Effector memory CD4-positive, alpha-beta T cell (primary cell): ENCODE data around the gene CHI3L1.

Experiments
- DNase-seq, 3 donors: peaks; one replicate each; pipeline ENCODE4 v3.0.0-alpha.2; 2020
- H3K27ac ChIP-seq: 2 replicates; pipeline ENCODE4 v1.7.0; 2013; ENCODE audit warnings: mild to moderate bottlenecking, low read length, moderate library complexity; ENCODE audit not compliant: insufficient read depth, poor library complexity, severe bottlenecking
- H3K27me3 ChIP-seq: replicated peaks from 2 replicates; pipeline ENCODE4 v1.7.0; 2013; ENCODE audit warnings: mild to moderate bottlenecking, low read length; ENCODE audit not compliant: insufficient read depth, control insufficient read depth, poor library complexity, severe bottlenecking
- H3K36me3 ChIP-seq: 2 replicates; pipeline ENCODE4 v1.7.0; 2013; ENCODE audit warnings: mild to moderate bottlenecking, low read length, moderate library complexity; ENCODE audit not compliant: control insufficient read depth, insufficient read depth
- H3K4me1 ChIP-seq: 2 replicates; pipeline ENCODE4 v1.7.0; 2013; ENCODE audit warnings: low read length, mild to moderate bottlenecking; ENCODE audit not compliant: control insufficient read depth, insufficient read depth, poor library complexity, severe bottlenecking
- H3K4me3 ChIP-seq: 2 replicates; pipeline ENCODE4 v1.7.0; 2013; ENCODE audit warnings: low read length, low read depth, mild to moderate bottlenecking; ENCODE audit not compliant: insufficient read depth, poor library complexity, severe bottlenecking
- H3K9me3 ChIP-seq: 2 replicates; pipeline ENCODE4 v1.7.0; 2013; ENCODE audit warnings: mild to moderate bottlenecking, low read length, moderate library complexity; ENCODE audit not compliant: control insufficient read depth

Gene CHI3L1

DNA sequence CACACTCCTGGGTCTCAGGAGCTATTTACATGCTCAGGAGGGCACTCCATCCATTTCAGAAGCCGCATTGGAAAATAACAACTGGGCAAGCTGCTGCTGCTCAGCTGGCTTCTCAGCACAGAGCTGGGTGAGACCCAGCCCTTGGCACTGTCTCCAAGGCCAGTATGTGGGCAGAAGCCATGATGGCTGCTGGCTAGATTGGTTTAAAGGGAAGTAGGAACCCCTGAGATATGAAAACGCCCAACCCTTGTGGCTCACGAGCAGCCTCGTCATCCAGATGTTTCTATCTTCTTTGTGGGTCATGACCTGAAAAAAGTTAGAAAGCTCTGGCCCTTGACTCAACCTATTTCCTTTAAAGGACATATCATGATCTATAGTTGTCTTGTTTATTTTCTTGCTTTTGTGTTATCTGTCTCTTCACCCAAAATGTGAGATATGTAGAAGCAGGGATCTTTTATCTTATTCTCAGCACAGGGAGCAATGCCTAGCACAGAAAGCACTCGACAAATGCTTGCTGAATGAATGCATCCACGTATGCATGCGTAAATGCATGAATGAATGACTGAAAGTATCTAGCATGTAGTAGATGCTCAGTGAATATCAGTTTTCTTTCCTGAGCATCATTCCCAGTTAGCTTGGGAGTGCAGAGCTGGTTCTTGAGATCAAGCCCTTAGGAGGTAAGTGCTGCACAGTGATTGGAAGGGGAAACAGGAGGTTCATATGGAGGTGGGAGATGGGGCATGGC lies 22.4 kb downstream of the CHI3L1 start:
- Histone ChIP-seq H3K9me3 (no peaks in the 10 kb centered on the region), H3K27me3 (no peaks in the 10 kb centered on the region), H3K4me1 (no peaks in the 10 kb centered on the region), H3K27ac (no peak overlapping the region), H3K4me3 (no peak overlapping the region), H3K36me3 (no peaks in the 10 kb centered on the region)
- DNase-seq = no peak

DNA sequence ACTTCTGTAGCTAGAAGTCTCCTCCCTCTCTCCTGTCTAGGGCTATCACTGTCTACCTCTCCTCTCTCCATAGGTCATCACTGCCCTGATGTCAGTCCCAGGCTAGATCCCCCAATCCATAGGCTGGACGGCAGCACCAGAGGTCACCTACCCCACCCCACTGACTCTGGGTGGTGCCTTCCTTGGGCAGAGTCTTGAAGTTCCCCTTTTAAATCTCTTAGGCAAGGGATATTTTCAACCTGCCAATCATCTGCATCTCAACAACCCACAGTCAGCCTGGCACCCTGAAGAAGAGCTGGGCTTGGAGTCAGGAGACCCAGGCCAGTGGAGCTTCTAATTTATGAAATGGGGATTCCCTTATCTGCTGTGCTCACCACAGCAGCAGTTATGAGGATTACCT lies 24.1 kb downstream of the CHI3L1 start:
- Histone ChIP-seq H3K9me3 (no peaks in the 10 kb centered on the region), H3K36me3 (no peaks in the 10 kb centered on the region), H3K4me3 (no peak overlapping the region), H3K4me1 (no peaks in the 10 kb centered on the region), H3K27ac (no peak overlapping the region), H3K27me3 (no peaks in the 10 kb centered on the region)
- no peak for DNase-seq

DNA sequence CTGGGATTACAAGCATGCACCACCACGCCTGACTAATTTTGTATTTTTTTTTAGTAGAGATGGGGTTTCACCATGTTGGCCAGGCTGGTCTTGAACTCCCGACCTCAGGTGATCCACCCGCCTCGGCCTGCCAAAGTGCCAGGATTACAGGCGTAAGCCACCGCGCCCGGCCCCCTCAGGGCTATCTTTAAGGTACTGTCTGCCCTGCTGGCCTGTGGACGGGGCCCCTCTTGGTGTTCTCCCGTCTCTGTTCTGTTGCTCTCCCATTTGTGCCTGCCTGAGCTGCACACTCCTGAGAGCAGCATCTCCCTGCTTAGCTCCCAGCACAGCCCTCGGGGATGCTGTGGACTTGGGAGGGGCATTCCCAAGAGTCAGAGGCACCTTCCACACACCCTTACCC lies 24.8 kb downstream of the CHI3L1 start:
- no peak overlapping the region for H3K4me3 ChIP-seq
- no peak for DNase-seq
- H3K4me1 ChIP-seq = no peaks in the 10 kb centered on the region
- H3K36me3 ChIP-seq = no peaks in the 10 kb centered on the region
- no peak overlapping the region for H3K27ac ChIP-seq
- H3K27me3 ChIP-seq = no peaks in the 10 kb centered on the region
- H3K9me3 ChIP-seq = no peaks in the 10 kb centered on the region

DNA sequence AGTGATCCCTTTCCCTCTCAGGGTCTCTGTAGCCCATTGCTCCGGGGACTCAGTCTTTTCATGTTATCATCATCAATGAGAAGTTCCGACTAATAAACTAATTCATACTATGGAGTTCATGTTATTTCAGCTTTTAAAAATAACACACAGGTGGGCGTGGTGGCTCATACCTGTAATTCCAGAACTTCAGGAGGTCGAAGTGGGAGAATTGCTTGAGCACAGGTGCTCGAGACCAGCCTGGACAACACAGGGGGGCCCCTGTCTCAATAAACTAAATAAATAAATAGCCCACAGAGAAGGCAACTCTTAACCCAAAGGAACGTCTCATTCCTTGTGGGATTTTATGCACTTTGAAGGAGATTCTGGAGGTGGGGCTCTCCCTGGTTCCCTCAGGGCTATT lies 25.3 kb downstream of the CHI3L1 start:
- Histone ChIP-seq H3K27ac (no peak overlapping the region), H3K4me1 (no peaks in the 10 kb centered on the region), H3K9me3 (no peaks in the 10 kb centered on the region), H3K27me3 (no peaks in the 10 kb centered on the region), H3K36me3 (no peaks in the 10 kb centered on the region), H3K4me3 (no peak overlapping the region)
- DNase-seq = no peak

DNA sequence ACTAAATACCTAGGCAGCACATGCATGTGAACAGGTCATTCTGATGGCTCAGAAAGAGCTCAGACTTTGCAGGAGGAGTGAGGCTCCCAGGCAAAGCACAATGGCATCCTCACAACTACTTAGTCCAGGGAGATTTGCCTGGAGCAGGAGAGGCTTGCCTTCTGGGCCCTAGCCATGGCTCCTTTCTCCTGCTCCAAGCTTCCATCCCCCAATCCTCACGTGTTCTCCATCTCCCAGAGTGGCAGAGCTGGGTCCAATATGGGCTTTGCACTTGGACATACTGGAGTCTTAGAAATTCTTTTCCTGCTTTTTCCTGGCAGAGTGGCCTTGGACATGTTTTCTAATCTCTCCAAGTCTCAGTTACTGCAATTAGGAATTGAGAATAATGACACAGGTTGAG lies 26.7 kb downstream of the CHI3L1 start:
- H3K27me3 ChIP-seq = no peaks in the 10 kb centered on the region
- no peak for DNase-seq
- no peak overlapping the region for H3K27ac ChIP-seq
- H3K36me3 ChIP-seq = no peaks in the 10 kb centered on the region
- H3K4me1 ChIP-seq = no peaks in the 10 kb centered on the region
- H3K9me3 ChIP-seq = no peaks in the 10 kb centered on the region
- no peak overlapping the region for H3K4me3 ChIP-seq

DNA sequence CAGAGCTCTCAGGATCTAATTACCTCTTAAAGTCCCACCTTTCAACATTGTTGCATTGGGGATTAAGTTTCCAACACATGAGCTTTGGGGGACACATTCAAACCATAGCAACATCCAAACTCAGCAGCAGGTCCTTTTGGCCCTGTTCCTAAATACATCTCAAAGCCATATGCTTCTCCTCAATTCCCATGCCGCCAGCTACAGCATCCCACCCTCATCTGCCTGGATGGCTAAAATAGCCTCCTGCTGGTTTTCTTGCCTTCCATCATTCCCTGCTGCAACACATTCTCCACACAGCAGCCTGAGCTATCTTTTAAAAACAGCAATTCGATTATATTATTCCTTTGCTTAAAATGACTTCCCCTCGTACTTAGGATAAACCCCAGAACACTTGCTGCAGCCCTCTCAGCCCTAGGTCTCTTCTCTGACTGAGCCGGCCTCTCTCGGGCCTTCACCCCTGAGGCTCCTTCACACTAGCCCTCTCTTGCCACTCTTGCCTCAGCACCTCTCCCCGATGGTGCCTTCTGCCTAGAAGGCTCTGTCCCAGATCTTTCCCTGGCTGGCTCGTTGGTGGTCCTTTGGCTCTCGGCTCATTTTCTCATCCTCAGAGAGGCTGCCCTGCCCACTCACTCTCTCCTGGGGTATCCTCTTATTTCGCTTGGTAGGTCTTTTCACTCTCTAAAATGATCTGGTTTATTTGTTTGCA lies 27.4 kb downstream of the CHI3L1 start:
- DNase-seq = no peak
- no peak overlapping the region for H3K4me3 ChIP-seq
- H3K4me1 ChIP-seq = no peaks in the 10 kb centered on the region
- H3K9me3 ChIP-seq = no peaks in the 10 kb centered on the region
- no peaks in the 10 kb centered on the region for H3K36me3 ChIP-seq
- no peak overlapping the region for H3K27ac ChIP-seq
- no peaks in the 10 kb centered on the region for H3K27me3 ChIP-seq

DNA sequence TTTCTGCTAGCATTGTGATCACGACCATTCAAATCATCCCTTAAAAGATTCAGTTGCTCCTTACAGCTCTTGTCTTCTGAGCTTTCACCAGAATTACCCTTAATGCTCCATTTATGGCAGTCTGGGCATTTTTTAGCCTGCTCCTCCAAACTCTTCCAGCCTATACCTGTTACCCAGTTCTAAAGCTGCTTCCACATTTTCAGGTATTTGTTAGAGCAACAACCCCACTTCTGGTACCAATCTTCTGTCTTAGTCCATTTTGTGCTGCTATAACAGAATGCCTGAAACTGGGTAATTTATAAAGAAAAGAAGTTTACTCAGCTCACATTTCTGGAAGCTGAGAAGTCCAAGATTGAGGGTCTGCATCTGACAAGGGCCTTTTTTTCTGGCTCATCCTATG lies 28.1 kb downstream of the CHI3L1 start:
- Histone ChIP-seq H3K4me3 (no peak overlapping the region), H3K27me3 (no peaks in the 10 kb centered on the region), H3K27ac (no peak overlapping the region), H3K9me3 (no peaks in the 10 kb centered on the region), H3K36me3 (no peaks in the 10 kb centered on the region), H3K4me1 (no peaks in the 10 kb centered on the region)
- DNase-seq = no peak

DNA sequence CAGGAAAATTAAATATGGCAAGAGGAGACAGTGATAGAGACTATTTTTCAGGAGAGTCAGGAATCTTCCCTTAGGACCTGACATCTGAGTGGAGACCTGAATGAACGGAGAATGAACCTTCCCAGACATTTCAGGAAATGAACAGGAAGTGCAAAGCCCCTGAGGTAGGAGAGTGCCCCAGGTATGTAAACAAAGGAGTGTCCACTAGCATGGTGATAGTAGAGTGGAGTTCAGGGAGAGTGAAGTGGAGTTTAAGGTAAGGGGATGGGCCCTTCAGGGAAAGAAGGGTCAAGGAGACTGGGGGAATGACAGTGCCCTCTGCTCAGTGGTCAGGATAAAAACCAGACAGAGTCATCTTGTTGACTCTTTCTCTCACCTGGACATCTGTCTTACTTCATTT lies 30.2 kb downstream of the CHI3L1 start:
- H3K27me3 ChIP-seq = no peaks in the 10 kb centered on the region
- no peak for DNase-seq

DNA sequence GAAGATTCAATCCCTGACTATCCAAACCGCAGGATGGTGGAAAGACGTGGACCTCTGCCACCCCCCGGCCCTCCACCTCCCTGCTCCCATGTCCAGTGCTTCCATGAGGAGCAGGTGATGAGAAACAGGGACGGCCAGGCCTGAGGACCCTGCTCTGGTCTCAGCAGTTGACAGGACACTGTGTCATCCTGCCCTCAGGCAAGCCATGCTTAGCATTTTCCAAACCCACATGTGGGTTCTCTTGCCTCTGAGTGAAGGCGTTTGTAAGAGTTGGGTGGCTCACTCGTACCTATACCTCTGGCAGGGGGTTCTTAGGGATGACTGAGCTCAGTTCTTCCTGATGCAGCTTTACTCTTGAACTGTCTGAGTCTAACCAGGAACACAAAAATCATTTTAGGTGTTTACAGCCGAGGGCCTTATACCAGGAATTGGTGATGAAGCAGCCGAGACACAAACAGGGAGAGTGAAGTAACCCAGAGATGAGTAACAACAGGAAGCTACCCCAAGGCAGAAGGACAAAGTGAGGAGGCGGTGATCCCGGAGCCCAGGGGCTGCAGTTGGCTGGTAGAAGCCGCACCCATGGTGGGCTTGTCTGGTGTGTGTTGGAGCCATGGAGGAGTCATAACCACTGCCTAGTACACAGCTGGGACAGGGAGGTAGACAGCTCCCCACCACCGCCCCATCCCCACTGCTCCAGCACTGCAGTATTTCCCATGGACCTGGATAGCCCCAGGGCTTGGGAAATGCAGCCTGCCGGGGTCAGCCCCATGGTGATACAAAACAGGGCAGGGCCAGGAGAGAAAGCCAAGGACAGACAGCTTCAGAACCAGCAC lies 32.3 kb downstream of the CHI3L1 start:
- H3K36me3 ChIP-seq = no peaks in the 10 kb centered on the region
- H3K27ac ChIP-seq = no peak overlapping the region
- H3K4me1 ChIP-seq = no peaks in the 10 kb centered on the region
- H3K9me3 ChIP-seq = no peaks in the 10 kb centered on the region
- DNase-seq = no peak
- H3K4me3 ChIP-seq = no peak overlapping the region
- H3K27me3 ChIP-seq = no peaks in the 10 kb centered on the region

More for the DNA sequence above, 30.2 kb downstream of the CHI3L1 start:
- H3K27ac ChIP-seq = no peak overlapping the region
- no peak overlapping the region for H3K4me3 ChIP-seq
- H3K36me3 ChIP-seq = no peaks in the 10 kb centered on the region
- no peaks in the 10 kb centered on the region for H3K4me1 ChIP-seq
- H3K9me3 ChIP-seq = no peaks in the 10 kb centered on the region
